Measurements from ENCODE around the gene SUSD1.

- TF ChIP-seq CTCF (IDR thresholded peaks at IDR 0.05) (no peak), EZH2 (IDR thresholded peaks at IDR 0.05; ENCODE audit: borderline replicate concordance, insufficient read depth, low read depth, low read length, poor library complexity, severe bottlenecking) (no peak)
Measured at GRCh38 chr9:112044881-112045280, 130.2 kb downstream of the SUSD1 start.

Measured in B cell (primary cell).